HCT116 (cell line): ENCODE measurements around the gene CPT2. TPM values are rescaled to one million over a fixed set of nuclear protein-coding genes. Genes with fewer than 3 reads are reported as not detected.

Source experiments
- ATAC-seq: fragments of 200-7000 bp; cut with Tn5 transposase; 2 replicates; pipeline ENCODE4 v1.9.1; 2020; ENCODE audit warnings: mild to moderate bottlenecking, moderate library complexity
- BruUV-seq: library from RNA; stranded (reverse); fragments of 400-500 nt; replicated peaks from 2 replicates; lab custom pipeline; 2021; lab: Mats Ljungman, UMichigan
- CTCF ChIA-PET: fragments of 300-600 bp; sonication (Branson Sonifier 250); formaldehyde crosslinking; loops from one replicate; lab custom pipeline; 2021; ENCODE audit warnings: antibody characterized with exemption; lab: Charles Lee
- POLR2A ChIA-PET: fragments of 300-600, 350-600 bp; sonication (Branson Sonifier 250); formaldehyde crosslinking; loops from one replicate; lab custom pipeline; 2021; ENCODE audit warnings: antibody characterized with exemption; lab: Charles Lee
- RAD21 ChIA-PET, 2 experiments: fragments of 300-600 bp; sonication (Branson Sonifier 250); formaldehyde crosslinking; loops; one replicate each; lab custom pipeline; 2023; ENCODE audit warnings: low total read pairs in 2 of 2; ENCODE audit not compliant: uncharacterized antibody in 2 of 2, unreplicated experiment in 2 of 2, low non-redundant PET in 1 of 2; lab: Charles Lee
- DNase-seq: peaks from one replicate; pipeline ENCODE4 v3.0.0-alpha.2; 2010; ENCODE audit warnings: low read depth, low spot score
- H2AFZ ChIP-seq: fragments of 200-600 bp; shearing (Covaris generic), sonication (generic); 2 replicates; pipeline ENCODE4 v1.6.1; 2017; ENCODE audit warnings: low read depth, mixed run types, mixed read lengths, antibody characterized with exemption, low read length; ENCODE audit not compliant: poor library complexity, severe bottlenecking
- H3K27ac ChIP-seq: 2 replicates; pipeline ENCODE4 v1.5.1; 2012; ENCODE audit warnings: low read depth, low read length
- H3K27me3 ChIP-seq: fragments of 200-600 bp; sonication (generic); 2 replicates; pipeline ENCODE4 v1.6.1; 2016; ENCODE audit warnings: mixed run types, low read length, mixed read lengths; ENCODE audit not compliant: insufficient read depth
- H3K36me3 ChIP-seq, 2 experiments: fragments of 200-500 bp in 1 of 2; fragments of 200-600 bp in 1 of 2; sonication (Bioruptor generic) in 1 of 2; sonication (generic) in 1 of 2; 2 replicates each; pipeline versions ENCODE4 v1.5.1 to v1.6.1; 2014 to 2016; ENCODE audit warnings: low read length in 2 of 2, inconsistent platforms in 1 of 2, mixed read lengths in 1 of 2, mixed run types in 1 of 2; ENCODE audit not compliant: insufficient read depth in 2 of 2, control insufficient read depth in 1 of 2
- H3K4me1 ChIP-seq, 2 experiments: fragments of 200-600 bp in 1 of 2; sonication (generic) in 1 of 2; 2 replicates each; pipeline versions ENCODE4 v1.5.1 to v1.6.1; 2012 to 2017; ENCODE audit warnings: low read length in 2 of 2, inconsistent platforms in 1 of 2, mild to moderate bottlenecking in 1 of 2, mixed read lengths in 1 of 2, mixed run types in 1 of 2, moderate library complexity in 1 of 2; ENCODE audit not compliant: insufficient read depth in 2 of 2, control insufficient read depth in 1 of 2
- H3K4me2 ChIP-seq: fragments of 200-600 bp; sonication (generic); 2 replicates; pipeline ENCODE4 v1.6.1; 2017; ENCODE audit warnings: mixed run types, low read length, mixed read lengths
- H3K4me3 ChIP-seq, 2 experiments: fragments of 200-600 bp in 1 of 2; sonication (generic) in 1 of 2; replicated peaks in 1 of 2; 2 replicates each; pipeline ENCODE4 v1.5.1; 2011 to 2016; ENCODE audit warnings: low read length in 2 of 2, control low read depth in 1 of 2, low read depth in 1 of 2, mild to moderate bottlenecking in 1 of 2, mixed read lengths in 1 of 2, mixed run types in 1 of 2
- H3K79me2 ChIP-seq: fragments of 200-600 bp; sonication (generic); 2 replicates; pipeline ENCODE4 v1.6.1; 2017; ENCODE audit warnings: mild to moderate bottlenecking, mixed run types, low read length, moderate library complexity, mixed read lengths; ENCODE audit not compliant: insufficient read depth
- H3K9ac ChIP-seq: fragments of 200-600 bp; sonication (generic); 2 replicates; pipeline ENCODE4 v1.6.1; 2016; ENCODE audit warnings: low read length, mixed read lengths
- H3K9me2 ChIP-seq: fragments of 200-600 bp; sonication (generic), shearing (Covaris generic); 2 replicates; pipeline ENCODE4 v1.6.1; 2017; ENCODE audit warnings: mixed run types, mild to moderate bottlenecking, moderate library complexity; ENCODE audit not compliant: insufficient read depth
- H3K9me3 ChIP-seq, 2 experiments: fragments of 200-500 bp in 1 of 2; fragments of 200-600 bp in 1 of 2; sonication (Bioruptor generic) in 1 of 2; sonication (generic) in 1 of 2; 2 replicates each; pipeline ENCODE4 v1.6.1; 2014 to 2017; ENCODE audit warnings: low read length in 2 of 2, mixed read lengths in 2 of 2, inconsistent platforms in 1 of 2, low read depth in 1 of 2, mild to moderate bottlenecking in 1 of 2, mixed run types in 1 of 2, moderate library complexity in 1 of 2; ENCODE audit not compliant: control insufficient read depth in 1 of 2, insufficient read depth in 1 of 2
- H4K20me1 ChIP-seq: fragments of 200-600 bp; sonication (generic), shearing (Covaris generic); 2 replicates; pipeline ENCODE4 v1.6.1; 2017; ENCODE audit warnings: mixed run types, mild to moderate bottlenecking, moderate library complexity; ENCODE audit not compliant: insufficient read depth
- CBX3 ChIP-seq: IDR thresholded peaks from 2 replicates; pipeline ENCODE4 v1.6.1; 2012; ENCODE audit warnings: low read depth
- CTCF ChIP-seq, 3 experiments: fragments of 200-600 bp in 1 of 3; sonication (generic) in 1 of 3; IDR thresholded peaks in 2 of 3; conservative IDR thresholded peaks in 1 of 3; 2 replicates each; pipeline ENCODE4 v1.5.1; 2012 to 2017; ENCODE audit warnings: low read depth in 2 of 3, low read length in 2 of 3, antibody characterized with exemption in 1 of 3, borderline replicate concordance in 1 of 3, control low read depth in 1 of 3, mild to moderate bottlenecking in 1 of 3, mixed read lengths in 1 of 3, mixed run types in 1 of 3, moderate library complexity in 1 of 3; ENCODE audit not compliant: insufficient read depth in 1 of 3
- MAX ChIP-seq: IDR thresholded peaks from 2 replicates; pipeline ENCODE4 v1.6.1; 2012
- SIN3A ChIP-seq: IDR thresholded peaks from 2 replicates; pipeline ENCODE4 v1.6.1; 2012; ENCODE audit warnings: low read depth
- SP1 ChIP-seq: IDR thresholded peaks from 2 replicates; pipeline ENCODE4 v1.6.1; 2012; ENCODE audit warnings: low read depth
- ZBTB33 ChIP-seq: IDR thresholded peaks from 2 replicates; pipeline ENCODE4 v1.6.1; 2011; ENCODE audit warnings: mild to moderate bottlenecking, low read length, moderate library complexity; ENCODE audit not compliant: insufficient replicate concordance; ENCODE audit errors: extremely low read depth
- intact Hi-C: fragments of 100-400 bp; cut with micrococcal nuclease; formaldehyde crosslinking; loops from 2 replicates; pipeline ENCODE4 v1.10.0; 2022
- total RNA-seq: library from RNA; stranded (reverse); gene quantifications from one replicate; pipeline ENCODE4 v1.2.1, GENCODE V29; 2021; ENCODE audit not compliant: unreplicated experiment

Gene CPT2
- total RNA-seq, 1 experiment from 2014 or later, result 18.1 TPM

- BruUV-seq, result no TSS peak
- ATAC-seq (no peak), DNase-seq (no peak)
- POLR2A ChIA-PET, result no interaction called here
- H3K9me3 ChIP-seq, result no peaks in the 10 kb centered on the region
- H3K27me3 ChIP-seq, result no peaks in the 10 kb centered on the region
- H3K4me2 ChIP-seq, result no peak overlapping the region
- RAD21 ChIA-PET, result no interaction called here
- H3K4me3 ChIP-seq, result no peak overlapping the region
- no peaks in the 10 kb centered on the region for H3K9me2 ChIP-seq
- no peaks in the 10 kb centered on the region for H3K79me2 ChIP-seq
- H2AFZ ChIP-seq, result no peak overlapping the region
- no peaks in the 10 kb centered on the region for H3K36me3 ChIP-seq
- no peaks in the 10 kb centered on the region for H3K4me1 ChIP-seq
- TF ChIP-seq SP1 (no peak), MAX (no peak)
- no peak overlapping the region for H3K27ac ChIP-seq
- intact Hi-C loops, result no loop called here
- H4K20me1 ChIP-seq, result no peaks in the 10 kb centered on the region
- H3K9ac ChIP-seq, result no peak overlapping the region
- CTCF ChIA-PET, result no interaction called here
These were observed 41.7 kb upstream of the CPT2 start for GRCh38 chr1:53154859-53155438.

- RAD21 ChIA-PET, result no interaction called here
- H3K9me3 ChIP-seq, result no peaks in the 10 kb centered on the region
- no peak for TF ChIP-seq CTCF (IDR thresholded peaks at IDR 0.05 in 2 of 3, conservative IDR thresholded peaks at IDR 0.05 in 1 of 3; ENCODE audit: borderline replicate concordance in 1 of 3, insufficient read depth in 1 of 3, low read depth in 2 of 3, low read length in 2 of 3)
- no peak for TF ChIP-seq MAX
- no peak for TF ChIP-seq ZBTB33
- no peak for TF ChIP-seq CBX3
- TF ChIP-seq SIN3A, result no peak
- TF ChIP-seq, all 23 proteins: peak for 0
- ATAC-seq, result no peak
- Histone ChIP-seq H3K79me2 (no peaks in the 10 kb centered on the region), H3K4me3 (no peak overlapping the region), H3K4me2 (no peak overlapping the region), H3K36me3 (no peaks in the 10 kb centered on the region), H2AFZ (no peak overlapping the region), H3K9me2 (no peaks in the 10 kb centered on the region), H3K9ac (no peak overlapping the region), H3K27ac (no peak overlapping the region), H4K20me1 (no peaks in the 10 kb centered on the region), H3K4me1 (no peaks in the 10 kb centered on the region), H3K27me3 (no peaks in the 10 kb centered on the region)
- intact Hi-C loops, result no loop called here
- ChIA-PET POLR2A (no interaction called here), CTCF (no interaction called here)
- no peak for DNase-seq
- no TSS peak for BruUV-seq
These were observed 41.1 kb upstream of the CPT2 start for GRCh38 chr1:53155534-53155933.
